NCI-H1092 (cell line): ENCODE measurements around the gene ZNF135.
A peak's percentile ranks its signal among the peaks of the same experiment; 100 is the strongest.

Experiments used
- DNase-seq: peaks from one replicate; lab custom pipeline; 2025; lab: John Stamatoyannopoulos, UW

ZNF135 gene

DNA sequence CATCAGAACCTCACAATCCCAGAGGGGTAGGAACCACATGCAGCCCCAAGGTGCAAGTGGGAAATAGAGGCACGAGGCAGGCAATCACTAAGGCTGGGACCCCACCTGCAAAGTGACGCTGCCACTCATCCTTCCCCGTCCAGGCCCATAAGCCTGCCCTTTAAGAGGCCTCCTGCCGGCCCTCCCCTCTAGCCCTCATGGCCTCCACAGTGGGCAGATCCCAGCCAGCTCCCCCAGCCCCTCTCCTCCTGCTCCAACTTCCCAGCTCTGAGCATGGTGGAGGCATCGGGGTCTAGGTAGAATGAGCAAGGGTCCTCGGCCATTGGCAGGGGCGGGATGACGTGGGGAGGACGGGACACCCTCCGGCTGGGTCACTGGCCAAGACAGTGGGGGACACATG, 36.2 kb downstream of the ZNF135 start:
- no peak for DNase-seq

DNA sequence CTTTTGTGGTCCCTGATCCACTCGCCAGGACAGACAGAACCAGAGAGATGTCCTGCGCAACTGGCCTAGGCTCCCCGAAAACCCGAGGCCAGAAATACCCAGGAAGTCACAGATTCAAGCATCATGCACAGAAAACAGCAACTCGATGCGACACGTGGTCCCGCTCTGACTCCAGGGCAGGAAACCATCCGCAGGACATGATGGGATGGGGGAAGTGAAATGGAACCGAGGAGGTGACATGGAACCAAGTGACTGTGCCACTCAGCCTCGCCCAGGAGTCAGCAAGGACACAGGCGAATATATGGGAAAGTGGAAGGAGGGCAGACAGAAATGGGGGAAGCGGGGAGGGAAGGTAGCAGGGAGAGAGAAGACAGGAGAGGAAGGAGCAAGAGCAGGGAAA, 37.8 kb downstream of the ZNF135 start:
- no peak for DNase-seq

DNA sequence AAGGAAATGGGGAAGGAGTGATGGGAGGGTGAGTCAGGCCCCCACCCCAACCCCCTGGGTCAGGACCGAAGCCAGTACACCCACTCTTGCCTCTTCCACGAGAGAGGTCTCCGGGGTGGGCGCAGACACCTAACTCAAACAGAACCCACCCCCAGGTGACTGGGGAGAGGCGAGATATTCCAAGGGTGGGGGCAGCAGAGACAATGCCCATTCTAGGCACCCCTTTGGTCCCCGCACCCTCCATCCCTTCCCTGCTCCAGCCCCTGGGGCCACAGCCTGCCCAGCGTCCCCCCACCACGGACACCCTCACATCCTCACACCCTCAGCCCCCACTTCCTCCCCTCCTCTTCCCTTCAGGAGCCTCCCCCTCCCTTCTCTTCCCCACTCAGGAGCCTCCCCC, 38.3 kb downstream of the ZNF135 start:
- DNase-seq = no peak

DNA sequence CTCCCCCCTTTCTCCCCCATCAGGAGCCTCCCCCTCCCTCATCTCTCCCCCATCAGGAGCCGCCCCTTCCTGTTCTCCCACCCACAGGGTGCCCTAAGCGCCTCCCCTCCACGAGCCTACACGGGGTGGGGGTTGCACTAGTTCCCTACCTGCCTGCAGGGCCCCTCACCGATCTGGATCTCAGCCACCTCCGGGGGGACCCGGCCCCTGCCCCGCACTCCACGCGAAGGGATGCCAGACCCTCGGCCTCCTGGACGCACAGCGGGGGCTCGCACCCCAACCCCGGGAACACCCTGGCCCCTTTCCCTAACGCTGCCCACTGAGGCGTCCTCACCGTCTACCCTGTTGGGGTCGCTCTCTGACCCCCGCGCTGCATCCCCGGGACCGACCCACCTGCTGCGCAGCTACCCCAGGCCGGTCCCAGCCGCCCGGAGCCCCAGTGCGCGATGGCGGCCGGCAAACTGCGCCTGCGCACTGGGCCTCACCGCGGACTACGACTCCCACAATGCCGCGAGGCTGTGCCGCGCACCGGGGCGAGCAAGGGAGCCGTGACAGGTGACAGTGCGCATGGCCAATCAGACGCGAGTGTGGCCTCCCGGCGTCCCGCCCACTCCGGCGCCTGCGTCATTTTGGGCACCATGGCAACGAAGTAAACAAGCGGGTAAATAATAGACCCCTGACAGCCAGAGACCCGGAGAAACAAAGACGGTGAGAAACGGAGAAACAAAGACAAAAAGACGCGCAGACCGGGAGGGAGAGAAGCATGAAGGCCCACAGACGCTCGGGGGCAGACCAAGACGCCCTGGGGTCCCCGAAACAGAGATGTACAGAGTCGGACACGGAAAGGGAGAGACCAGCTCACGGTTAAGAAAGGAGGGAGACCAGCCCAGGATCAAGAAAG, 38.9 kb downstream of the ZNF135 start, which contains the start of gene ZSCAN18:
Gene ZSCAN18, minus strand, starts transcription at position 451 of the 901 bp plus-strand sequence. CDS start 7,964 bp downstream, outside the sequence.
- DNase-seq = peak; percentile 93

DNA sequence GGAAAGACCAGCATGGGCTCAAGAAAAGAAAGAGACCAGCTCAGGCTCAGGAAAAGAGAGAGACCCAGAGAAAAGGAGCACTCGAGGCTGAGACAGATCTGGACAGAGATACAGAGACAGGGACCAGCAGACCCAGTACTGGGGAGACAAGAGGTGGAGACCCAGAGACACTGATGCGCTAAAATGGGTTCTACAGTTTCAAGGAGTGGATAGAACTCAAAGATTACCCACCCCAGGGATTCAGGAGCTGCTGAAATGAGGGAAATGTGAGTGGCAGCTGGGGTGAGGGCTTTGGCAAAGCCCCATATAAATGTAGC, 39.6 kb downstream of the ZNF135 start:
- DNase-seq = no peak

DNA sequence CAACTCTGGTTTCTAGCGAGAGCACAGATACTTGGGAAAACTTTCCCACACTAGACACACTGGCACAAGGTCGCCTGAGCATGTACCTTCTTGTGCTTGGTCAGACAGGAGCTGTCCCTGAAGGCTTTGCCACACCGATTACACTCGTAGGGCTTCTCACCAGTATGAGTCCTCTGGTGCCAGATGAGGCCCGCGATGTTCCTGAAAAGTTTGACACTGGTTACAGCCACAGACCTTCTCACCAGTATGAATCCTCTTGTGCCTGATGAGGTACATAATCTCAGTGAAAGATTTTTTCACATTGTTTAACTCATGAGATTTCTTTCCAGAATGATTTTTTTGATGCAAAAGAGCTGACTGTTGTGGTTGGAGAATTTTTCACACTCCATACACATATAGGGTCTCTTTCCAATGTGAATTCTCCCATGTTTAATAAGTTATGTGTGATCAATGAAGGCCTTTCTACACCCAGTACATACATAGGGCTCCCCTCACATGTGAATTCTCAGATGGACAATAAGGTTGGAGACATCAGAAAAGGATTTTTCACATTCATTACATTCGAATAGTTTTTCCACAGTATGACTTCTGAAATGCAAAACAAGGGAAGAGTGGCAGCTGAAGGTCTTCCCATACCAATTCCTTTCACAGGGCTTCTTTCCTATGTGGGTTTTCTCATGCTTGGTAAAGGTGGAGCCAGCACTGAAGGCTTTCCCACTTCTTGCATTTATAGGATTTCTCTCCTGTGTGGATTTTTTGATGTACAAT, 48.9 kb downstream of the ZNF135 start:
- no peak for DNase-seq

DNA sequence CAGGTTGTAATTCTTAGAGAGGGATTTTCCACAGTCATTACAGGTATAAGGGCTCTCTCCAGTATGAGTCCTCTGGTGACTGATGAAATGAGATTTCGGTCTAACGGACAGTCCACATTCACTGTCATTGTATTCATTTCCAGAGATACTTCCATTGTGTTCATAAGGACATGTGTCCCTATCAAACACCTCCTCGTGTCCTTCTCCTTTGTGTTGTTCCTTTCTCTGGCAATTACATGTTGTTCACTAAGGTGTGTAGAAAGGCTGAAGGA, 49.4 kb downstream of the ZNF135 start:
- no peak for DNase-seq

DNA sequence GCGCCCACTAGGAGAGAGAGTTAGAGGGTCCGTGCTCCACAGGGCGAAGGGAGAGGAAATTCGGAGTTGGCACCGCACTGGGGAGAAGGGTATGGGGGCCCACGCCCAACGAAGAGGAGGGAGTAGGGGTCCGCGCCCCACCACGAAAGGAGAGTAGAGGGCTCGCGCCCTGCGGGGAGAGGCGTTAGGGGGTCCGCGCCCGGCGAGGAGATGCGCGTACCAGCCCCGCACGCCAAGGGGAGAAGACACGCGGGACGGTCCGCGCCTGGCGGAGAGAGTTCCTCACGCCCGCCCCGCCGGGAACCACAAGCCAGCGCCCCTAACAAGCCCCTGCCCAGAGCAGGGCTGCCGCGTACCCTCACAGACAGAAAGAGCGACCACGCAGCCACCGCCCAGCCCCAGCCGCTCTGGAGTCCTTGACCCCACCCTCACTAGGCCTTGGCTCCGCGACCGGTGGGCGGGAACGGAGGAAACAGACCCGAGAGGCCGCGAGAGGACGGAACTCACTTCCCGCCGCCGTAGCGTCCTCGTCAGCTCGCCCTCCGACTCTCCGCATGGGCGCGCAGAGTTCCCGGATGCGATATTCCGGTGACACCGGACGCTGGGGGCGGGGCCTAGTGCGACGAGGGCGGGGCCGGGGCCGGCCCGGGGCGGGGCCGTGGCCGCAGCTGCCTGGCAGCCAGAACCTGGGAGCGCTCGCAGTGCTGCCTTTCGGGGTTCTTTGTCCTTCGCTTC, 58.9 kb downstream of the ZNF135 start:
- DNase-seq = no peak

DNA sequence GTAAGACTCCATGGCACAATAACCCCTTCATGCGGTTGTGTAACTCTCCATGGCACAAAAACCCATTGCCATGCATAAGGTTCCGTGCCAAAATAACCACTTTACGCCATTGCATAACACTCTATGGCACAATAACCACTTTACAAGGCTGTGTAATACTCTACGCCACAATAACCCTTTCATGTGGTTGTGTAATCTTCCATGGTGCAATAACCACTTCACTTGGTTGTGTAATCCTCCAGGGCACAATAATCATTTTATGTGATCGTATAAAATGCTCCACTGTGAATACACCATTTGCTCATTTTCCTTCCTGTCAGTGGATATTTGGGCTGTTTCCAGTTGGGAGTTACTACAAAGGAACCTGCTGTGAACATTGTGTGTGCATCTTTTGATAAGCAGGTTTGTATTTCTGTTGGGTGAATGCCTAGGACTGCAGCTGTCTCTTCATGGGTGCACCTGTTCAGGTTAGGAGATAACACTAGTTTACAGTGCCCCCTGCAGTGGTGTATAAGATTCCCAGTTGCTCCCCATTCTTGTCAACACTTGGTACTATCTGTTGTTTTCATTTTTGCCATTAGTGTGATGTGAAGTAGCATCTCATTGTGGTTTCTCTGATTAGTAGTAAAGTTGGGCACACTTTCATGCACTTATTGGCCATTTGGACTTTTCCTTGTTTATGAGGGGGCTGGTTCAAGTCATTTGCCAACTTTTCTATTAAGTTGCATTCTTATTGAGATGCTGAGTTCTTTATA, 60.1 kb downstream of the ZNF135 start:
- DNase-seq = no peak
